Measurements from ENCODE around the gene ZNF597.
"Not testable (repeated sequence)": the region's sequence is repeated elsewhere in the genome, so short reads cannot be mapped to it uniquely, and the experiment has no call there.

Gene ZNF597

GRCh38 chr16:3475604-3476375 lies 32.5 kb upstream of the ZNF597 start:
- no peak for FAIRE-seq

GRCh38 chr16:3474870-3475269 lies 31.6 kb upstream of the ZNF597 start:
- FAIRE-seq, result not testable (repeated sequence)

GRCh38 chr16:3474136-3474779 lies 31.0 kb upstream of the ZNF597 start:
- FAIRE-seq, result no peak

GRCh38 chr16:3473596-3473943 lies 30.3 kb upstream of the ZNF597 start:
- not testable (repeated sequence) for FAIRE-seq

- no peak for FAIRE-seq
These were observed 29.7 kb upstream of the ZNF597 start for GRCh38 chr16:3472878-3473595.

GRCh38 chr16:3471518-3472176 lies 28.3 kb upstream of the ZNF597 start:
- FAIRE-seq, result no peak

- no peak for FAIRE-seq
These were observed 27.4 kb upstream of the ZNF597 start for GRCh38 chr16:3470723-3471122.

- no peak for FAIRE-seq
These were observed 26.4 kb upstream of the ZNF597 start for GRCh38 chr16:3469736-3470135.

GRCh38 chr16:3468501-3468900 lies 25.2 kb upstream of the ZNF597 start:
- FAIRE-seq, result no peak

- no peak for FAIRE-seq
These were observed 24.6 kb upstream of the ZNF597 start for GRCh38 chr16:3467921-3468320.

GRCh38 chr16:3467182-3467581 lies 23.9 kb upstream of the ZNF597 start:
- no peak for FAIRE-seq

GRCh38 chr16:3465911-3466584 lies 22.7 kb upstream of the ZNF597 start:
- no peak for FAIRE-seq

- no peak for FAIRE-seq
These were observed 22.0 kb upstream of the ZNF597 start for GRCh38 chr16:3465301-3465700.

- FAIRE-seq, result no peak
These were observed 17.8 kb upstream of the ZNF597 start for GRCh38 chr16:3461151-3461550.

GRCh38 chr16:3460585-3460984 lies 17.3 kb upstream of the ZNF597 start:
- no peak for FAIRE-seq

- no peak for FAIRE-seq
These were observed 16.8 kb upstream of the ZNF597 start for GRCh38 chr16:3460121-3460520.

- FAIRE-seq, result no peak
These were observed 16.2 kb upstream of the ZNF597 start for GRCh38 chr16:3459401-3460090.

- FAIRE-seq, result no peak
These were observed 15.6 kb upstream of the ZNF597 start for GRCh38 chr16:3458852-3459361.

- FAIRE-seq, result no peak
These were observed 15.1 kb upstream of the ZNF597 start for GRCh38 chr16:3458278-3458851.

GRCh38 chr16:3457434-3458252 lies 14.3 kb upstream of the ZNF597 start:
- FAIRE-seq, result no peak

Data from A204.1 (cell line).